ENCODE results near the gene ZCCHC17.

GRCh38 chr1:31370021-31370420, 73.2 kb downstream of the ZCCHC17 start:
- TF ChIP-seq POLR2A (IDR thresholded peaks at IDR 0.05) = no peak
- no peak for TF ChIP-seq CTCF (IDR thresholded peaks at IDR 0.05)
